Gastroesophageal sphincter (tissue), 3 donors: ENCODE measurements around the gene MYO1H.

Experiments used
- CTCF ChIP-seq, 4 experiments: fragments of 200-600 bp in 2 of 4; fragments of 450-650 bp in 2 of 4; sonication (generic) in 1 of 4; IDR thresholded peaks; one replicate each; pipeline ENCODE4 v1.5.1; 2017 to 2019; ENCODE audit warnings: antibody characterized with exemption in 4 of 4, mild to moderate bottlenecking in 2 of 4, moderate library complexity in 2 of 4
- POLR2A ChIP-seq, 2 donors: fragments of 450-650 bp; IDR thresholded peaks; one replicate each; pipeline ENCODE4 v1.6.1; 2017; ENCODE audit warnings: antibody characterized with exemption in 2 of 2, mild to moderate bottlenecking in 2 of 2, moderate library complexity in 1 of 2

GRCh38 chr12:109347589-109347988, at the start of gene MYO1H:
- TF ChIP-seq POLR2A (IDR thresholded peaks at IDR 0.05) (no peak), CTCF (IDR thresholded peaks at IDR 0.05) (no peak)
